HepG2 (cell line): ENCODE data around the gene KRT2. TPM values are rescaled to one million over a fixed set of nuclear protein-coding genes. Genes with fewer than 3 reads are reported as not detected.

Experiments used
- ATAC-seq: fragments of 200-7000 bp; cut with Tn5 transposase; 3 replicates; pipeline ENCODE4 v1.9.1; 2020; ENCODE audit warnings: mild to moderate bottlenecking, moderate library complexity
- BruUV-seq: library from RNA; stranded (reverse); fragments of 400-500 nt; replicated peaks from 2 replicates; lab custom pipeline; 2021; lab: Mats Ljungman, UMichigan
- CTCF ChIA-PET: fragments of 300-600 bp; formaldehyde crosslinking; extraction: SDS; loops from one replicate; lab custom pipeline; 2021; ENCODE audit warnings: low total read pairs, inconsistent platforms, low intra/inter-chr PET ratio; lab: Yijun Ruan, JAX
- POLR2A ChIA-PET: fragments of 350-600 bp; sonication (Branson Sonifier 250); formaldehyde crosslinking; loops from one replicate; lab custom pipeline; 2020; ENCODE audit warnings: antibody characterized with exemption, inconsistent platforms; lab: Yijun Ruan, JAX
- DNase-seq: peaks from one replicate; pipeline ENCODE4 v3.0.0-alpha.2; 2015; ENCODE audit warnings: low spot score
- FAIRE-seq: peaks from 3 replicates; lab custom pipeline; 2011; peaks lifted over from hg19 to GRCh38; lab: Jason Lieb, UNC
- H2AFZ ChIP-seq: one replicate; pipeline ENCODE4 v1.6.1; 2011; ENCODE audit warnings: low read length, inconsistent platforms
- H3K27ac ChIP-seq: fragments of 300-600 bp; 3 replicates; pipeline ENCODE4 v1.8.0; 2011; ENCODE audit warnings: mixed run types, mild to moderate bottlenecking, mixed read lengths, low read length, inconsistent platforms; ENCODE audit not compliant: insufficient read depth; ENCODE audit errors: extremely low read length
- H3K27me3 ChIP-seq, 2 experiments: fragments of 200-600 bp in 1 of 2; 2 replicates in 1 of 2; 3 replicates in 1 of 2; pipeline versions ENCODE4 v1.6.0 to v1.8.0; 2011; ENCODE audit warnings: low read length in 2 of 2, mild to moderate bottlenecking in 2 of 2, moderate library complexity in 2 of 2, inconsistent platforms in 1 of 2; ENCODE audit not compliant: insufficient read depth in 2 of 2, control insufficient read depth in 1 of 2
- H3K36me3 ChIP-seq, 2 experiments: fragments of 200-600 bp in 1 of 2; replicated peaks in 1 of 2; 2 replicates in 1 of 2; 3 replicates in 1 of 2; pipeline versions ENCODE4 v1.5.1 to v1.8.0; 2011; ENCODE audit warnings: low read length in 2 of 2, inconsistent platforms in 1 of 2; ENCODE audit not compliant: insufficient read depth in 2 of 2, control insufficient read depth in 1 of 2
- H3K4me1 ChIP-seq: 2 replicates; pipeline ENCODE4 v1.5.1; 2012; ENCODE audit warnings: low read length, inconsistent platforms; ENCODE audit not compliant: insufficient read depth
- H3K4me2 ChIP-seq: 2 replicates; pipeline ENCODE4 v1.6.0; 2011; ENCODE audit warnings: low read depth, low read length, inconsistent platforms
- H3K4me3 ChIP-seq, 3 experiments: fragments of 200-600 bp in 1 of 3; sonication (generic), shearing (Covaris generic) in 1 of 3; replicated peaks in 1 of 3; 2 replicates each; pipeline ENCODE4 v1.5.1; 2011 to 2016; ENCODE audit warnings: low read length in 3 of 3, inconsistent platforms in 2 of 3, low read depth in 2 of 3, mild to moderate bottlenecking in 2 of 3, control low read depth in 1 of 3, mixed read lengths in 1 of 3; ENCODE audit not compliant: insufficient read depth in 1 of 3
- H3K79me2 ChIP-seq: one replicate; pipeline ENCODE4 v1.6.1; 2011; ENCODE audit warnings: low read length, inconsistent platforms; ENCODE audit not compliant: insufficient read depth
- H3K9ac ChIP-seq: 2 replicates; pipeline ENCODE4 v1.6.0; 2011; ENCODE audit warnings: mild to moderate bottlenecking, low read depth, low read length, inconsistent platforms; ENCODE audit not compliant: insufficient read depth
- H3K9me3 ChIP-seq: 2 replicates; pipeline ENCODE4 v1.5.1; 2012; ENCODE audit warnings: mild to moderate bottlenecking, low read length
- H4K20me1 ChIP-seq: 2 replicates; pipeline ENCODE4 v1.6.0; 2011; ENCODE audit warnings: inconsistent platforms, mild to moderate bottlenecking, low read length, moderate library complexity; ENCODE audit not compliant: insufficient read depth
- ATF1 ChIP-seq: IDR thresholded peaks from 2 replicates; pipeline ENCODE4 v1.6.1; 2016; ENCODE audit warnings: mild to moderate bottlenecking, control low read depth
- ATF7 ChIP-seq, 2 experiments: fragments of 450-650 bp in 1 of 2; sonication (generic) in 1 of 2; formaldehyde crosslinking in 1 of 2; IDR thresholded peaks; 2 replicates each; pipeline versions ENCODE4 v1.4.0 to v1.6.1; 2016 to 2020; ENCODE audit warnings: antibody characterized with exemption in 1 of 2, mild to moderate bottlenecking in 1 of 2, missing genetic modification reagents in 1 of 2
- GPN1 ChIP-seq: sonication (generic); formaldehyde crosslinking; IDR thresholded peaks from 2 replicates; pipeline ENCODE4 v1.5.1; 2020; ENCODE audit warnings: missing genetic modification reagents, borderline replicate concordance
- JARID2 ChIP-seq: sonication (generic); formaldehyde crosslinking; IDR thresholded peaks from 2 replicates; pipeline ENCODE4 v1.8.1; 2023; ENCODE audit warnings: missing genetic modification reagents, inconsistent platforms; ENCODE audit not compliant: insufficient replicate concordance
- NFIB ChIP-seq: sonication (generic); formaldehyde crosslinking; IDR thresholded peaks from 2 replicates; pipeline ENCODE4 v1.9.0; 2021; ENCODE audit warnings: missing genetic modification reagents, mild to moderate bottlenecking, borderline replicate concordance
- RFXANK ChIP-seq: IDR thresholded peaks from 2 replicates; pipeline ENCODE4 v1.6.1; 2016
- SIX1 ChIP-seq: sonication (generic); formaldehyde crosslinking; IDR thresholded peaks from 2 replicates; pipeline ENCODE4 v1.4.0; 2020; ENCODE audit warnings: missing genetic modification reagents, borderline replicate concordance
- TARDBP ChIP-seq: sonication (generic); formaldehyde crosslinking; IDR thresholded peaks from 2 replicates; pipeline ENCODE4 v1.8.0; 2022; ENCODE audit warnings: mild to moderate bottlenecking, missing genetic modification reagents
- THAP11 ChIP-seq: IDR thresholded peaks from 2 replicates; pipeline ENCODE4 v1.6.1; 2016; ENCODE audit warnings: missing biosample characterization, missing genetic modification reagents
- ZFP37 ChIP-seq: sonication (generic); formaldehyde crosslinking; IDR thresholded peaks from 2 replicates; pipeline ENCODE4 v1.4.0; 2020; ENCODE audit warnings: missing genetic modification reagents, borderline replicate concordance
- ZKSCAN8 ChIP-seq: IDR thresholded peaks from 2 replicates; pipeline ENCODE4 v1.6.1; 2016; ENCODE audit warnings: borderline replicate concordance, missing genetic modification reagents, missing compliant biosample characterization
- ZNF160 ChIP-seq: sonication (generic); formaldehyde crosslinking; IDR thresholded peaks from 2 replicates; pipeline ENCODE4 v1.8.0; 2022; ENCODE audit warnings: mild to moderate bottlenecking, inconsistent platforms, missing genetic modification reagents
- ZNF644 ChIP-seq: IDR thresholded peaks from 2 replicates; pipeline ENCODE4 v1.6.1; 2016; ENCODE audit warnings: low read depth
- ZNF816 ChIP-seq: sonication (generic); formaldehyde crosslinking; IDR thresholded peaks from 2 replicates; pipeline ENCODE4 v1.8.0; 2022; ENCODE audit warnings: missing genetic modification reagents, mild to moderate bottlenecking, borderline replicate concordance
- WGBS: methylation state at CpG from one replicate; pipeline ENCODE4 v1.1.6; 2017; ENCODE audit warnings: low lambda C conversion rate; 5-methylcytosine and 5-hydroxymethylcytosine counted together
- in situ Hi-C: cut with HindIII; loops from 2 replicates; pipeline ENCODE4 v1.10.0; 2017; ENCODE audit warnings: low pct_unique_long_range_greater_than_20kb; ENCODE audit not compliant: extremely low pct_ligation_motif_present
- intact Hi-C: fragments of 100-400 bp; cut with micrococcal nuclease; formaldehyde crosslinking; loops from one replicate; pipeline ENCODE4 v1.10.0; 2022; ENCODE audit not compliant: unreplicated experiment
- polyA plus RNA-seq, 8 experiments: library from polyadenylated mRNA; depleted of rRNA in 3 of 8; stranded (reverse) in 7 of 8; unstranded in 1 of 8; fragments of >200 nt; fragmentation: Illumina TruSeq in 4 of 8; extraction: Trizol in 4 of 8; gene quantifications; 2 replicates each; pipeline versions ENCODE4 v1.2.1 to v1.2.3, GENCODE V29; 2011 to 2016; ENCODE audit warnings: low read depth in 4 of 8, missing spikeins in 1 of 8, mixed read lengths in 1 of 8; ENCODE audit not compliant: insufficient read depth in 1 of 8
- total RNA-seq, 5 experiments: library from RNA; depleted of rRNA; stranded (reverse); fragments of >200 nt; fragmentation: Illumina TruSeq; extraction: Trizol; gene quantifications; 2 replicates each; pipeline ENCODE4 v1.2.3, GENCODE V29; 2016; ENCODE audit warnings: low read depth in 1 of 5
- TF ChIP-seq, protein P1 (sequence below): IDR thresholded peaks from 2 replicates; pipeline ENCODE4 v1.6.1; 2016; ENCODE audit warnings: low read depth, borderline replicate concordance
- TF ChIP-seq, protein P2 (sequence below): sonication (generic); formaldehyde crosslinking; IDR thresholded peaks from 2 replicates; pipeline ENCODE4 v1.4.0; 2020; ENCODE audit warnings: low read depth, missing genetic modification reagents

The KRT2 gene
- total and polyA plus RNA-seq, 2 of the 13 experiments (the other 11 are each of a cell fraction or from before 2014, with no cell fraction given), result not detected

DNA sequence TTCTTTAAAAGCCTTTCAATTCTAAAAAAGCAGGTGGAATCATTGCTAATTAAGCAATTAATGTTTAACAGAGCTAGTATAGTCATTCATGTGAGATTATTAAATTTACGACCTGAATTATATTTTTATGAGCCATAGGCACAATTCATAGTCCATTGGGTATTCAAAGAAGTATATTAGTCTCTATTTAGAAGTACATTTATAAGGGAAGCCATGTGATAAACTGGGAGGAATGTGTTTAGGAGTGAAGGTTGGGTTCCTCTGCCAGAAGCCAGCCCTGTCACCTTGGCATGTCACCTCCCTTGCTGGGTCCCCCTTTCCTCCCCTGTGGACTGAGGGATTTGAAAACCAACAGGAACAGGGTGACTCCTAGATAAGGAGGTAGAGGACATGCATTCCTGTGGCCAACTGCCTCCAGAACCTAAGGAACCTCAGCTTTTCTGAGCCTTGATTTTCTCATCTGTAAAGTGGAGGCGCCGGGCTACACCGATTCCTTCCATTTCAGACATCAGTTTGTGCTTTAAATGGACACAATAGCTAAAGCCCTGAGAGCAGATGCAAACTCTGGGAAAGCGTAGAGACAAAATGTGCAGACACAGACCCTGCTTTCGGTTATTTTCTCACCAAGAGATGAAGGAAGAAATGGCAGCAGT lies 5.4 kb upstream of the KRT2 start:
- intact Hi-C loops, result no loop called here
- H4K20me1 ChIP-seq, result no peaks in the 10 kb centered on the region
- no peak overlapping the region for H2AFZ ChIP-seq
- no peak for DNase-seq
- WGBS, result 8% methylated on average over 6 of the region's 6 CpGs
- H3K4me1 ChIP-seq, result no peaks in the 10 kb centered on the region
- CTCF ChIA-PET, result no interaction called here
- H3K27me3 ChIP-seq, result peaks cover 5 to 34% of the 10 kb centered on the region in 2 experiments; a peak in 4 of 5 replicates
- FAIRE-seq, result no peak
- BruUV-seq, result no TSS peak
- no peak overlapping the region for H3K9ac ChIP-seq
- POLR2A ChIA-PET, result no interaction called here
- TF ChIP-seq, protein P1, sequence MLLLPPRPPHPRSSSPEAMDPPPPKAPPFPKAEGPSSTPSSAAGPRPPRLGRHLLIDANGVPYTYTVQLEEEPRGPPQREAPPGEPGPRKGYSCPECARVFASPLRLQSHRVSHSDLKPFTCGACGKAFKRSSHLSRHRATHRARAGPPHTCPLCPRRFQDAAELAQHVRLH (CRISPR knock-in tag), result no peak
- no peak for TF ChIP-seq ZFP37 (CRISPR knock-in tag)
- TF ChIP-seq ATF7 (IDR thresholded peaks at IDR 0.05), result no peak
- no peak for TF ChIP-seq ATF7 (CRISPR knock-in tag; IDR thresholded peaks at IDR 0.05)
- TF ChIP-seq ZKSCAN8 (CRISPR knock-in tag), result no peak
- no peak for TF ChIP-seq JARID2 (CRISPR knock-in tag)
- TF ChIP-seq THAP11 (CRISPR knock-in tag), result no peak
- no peak for TF ChIP-seq RFXANK (CRISPR knock-in tag)
- H3K4me2 ChIP-seq, result no peak overlapping the region
- H3K79me2 ChIP-seq, result no peaks in the 10 kb centered on the region
- H3K4me3 ChIP-seq, result no peak overlapping the region
- no peaks in the 10 kb centered on the region for H3K9me3 ChIP-seq
- no peaks in the 10 kb centered on the region for H3K36me3 ChIP-seq
- in situ Hi-C loops, result no loop called here
- ATAC-seq, result no peak
- no peak overlapping the region for H3K27ac ChIP-seq

DNA sequence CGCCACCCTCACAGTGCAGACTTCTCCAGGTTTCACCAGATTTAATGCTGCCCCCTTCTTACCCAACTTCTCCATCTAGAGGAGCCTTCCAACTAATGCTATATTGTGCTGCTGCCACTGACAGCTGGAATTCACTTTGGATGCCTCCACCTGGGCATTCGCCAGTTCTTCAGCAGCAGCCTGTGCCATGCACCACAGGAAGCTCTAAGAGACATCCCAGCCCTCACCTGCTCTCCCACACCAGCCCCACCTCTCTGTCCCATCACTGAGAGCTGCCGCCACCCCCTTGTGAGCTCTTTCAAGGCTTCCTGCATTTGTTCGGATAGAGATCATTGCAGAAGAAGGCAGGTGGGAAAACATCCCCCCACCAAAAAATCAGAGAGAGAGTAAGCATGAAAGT lies 4.6 kb upstream of the KRT2 start:
- ATAC-seq (no peak), DNase-seq (no peak), FAIRE-seq (no peak)
- Histone ChIP-seq H2AFZ (no peak overlapping the region), H3K27ac (no peak overlapping the region), H3K9me3 (no peaks in the 10 kb centered on the region), H3K79me2 (no peaks in the 10 kb centered on the region), H3K4me1 (no peaks in the 10 kb centered on the region), H3K4me3 (no peak overlapping the region), H3K9ac (no peak overlapping the region), H3K36me3 (no peaks in the 10 kb centered on the region), H3K4me2 (no peak overlapping the region), H3K27me3 (peaks cover 5 to 29% of the 10 kb centered on the region in 2 experiments; a peak in 4 of 5 replicates), H4K20me1 (no peaks in the 10 kb centered on the region)
- BruUV-seq, result no TSS peak
- POLR2A ChIA-PET, result no interaction called here
- intact Hi-C loops, result no loop called here
- in situ Hi-C loops, result no loop called here
- WGBS, result 11% methylated on average over 4 of the region's 4 CpGs
- CTCF ChIA-PET, result no interaction called here
- TF ChIP-seq, protein P2, sequence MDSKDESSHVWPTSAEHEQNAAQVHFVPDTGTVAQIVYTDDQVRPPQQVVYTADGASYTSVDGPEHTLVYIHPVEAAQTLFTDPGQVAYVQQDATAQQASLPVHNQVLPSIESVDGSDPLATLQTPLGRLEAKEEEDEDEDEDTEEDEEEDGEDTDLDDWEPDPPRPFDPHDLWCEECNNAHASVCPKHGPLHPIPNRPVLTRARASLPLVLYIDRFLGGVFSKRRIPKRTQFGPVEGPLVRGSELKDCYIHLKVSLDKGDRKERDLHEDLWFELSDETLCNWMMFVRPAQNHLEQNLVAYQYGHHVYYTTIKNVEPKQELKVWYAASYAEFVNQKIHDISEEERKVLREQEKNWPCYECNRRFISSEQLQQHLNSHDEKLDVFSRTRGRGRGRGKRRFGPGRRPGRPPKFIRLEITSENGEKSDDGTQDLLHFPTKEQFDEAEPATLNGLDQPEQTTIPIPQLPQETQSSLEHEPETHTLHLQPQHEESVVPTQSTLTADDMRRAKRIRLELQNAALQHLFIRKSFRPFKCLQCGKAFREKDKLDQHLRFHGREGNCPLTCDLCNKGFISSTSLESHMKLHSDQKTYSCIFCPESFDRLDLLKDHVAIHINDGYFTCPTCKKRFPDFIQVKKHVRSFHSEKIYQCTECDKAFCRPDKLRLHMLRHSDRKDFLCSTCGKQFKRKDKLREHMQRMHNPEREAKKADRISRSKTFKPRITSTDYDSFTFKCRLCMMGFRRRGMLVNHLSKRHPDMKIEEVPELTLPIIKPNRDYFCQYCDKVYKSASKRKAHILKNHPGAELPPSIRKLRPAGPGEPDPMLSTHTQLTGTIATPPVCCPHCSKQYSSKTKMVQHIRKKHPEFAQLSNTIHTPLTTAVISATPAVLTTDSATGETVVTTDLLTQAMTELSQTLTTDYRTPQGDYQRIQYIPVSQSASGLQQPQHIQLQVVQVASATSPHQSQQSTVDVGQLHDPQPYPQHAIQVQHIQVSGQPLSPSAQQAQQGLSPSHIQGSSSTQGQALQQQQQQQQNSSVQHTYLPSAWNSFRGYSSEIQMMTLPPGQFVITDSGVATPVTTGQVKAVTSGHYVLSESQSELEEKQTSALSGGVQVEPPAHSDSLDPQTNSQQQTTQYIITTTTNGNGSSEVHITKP (CRISPR knock-in tag), result no peak
- no peak for TF ChIP-seq SIX1 (CRISPR knock-in tag)
- TF ChIP-seq ZNF816, result no peak
- TF ChIP-seq GPN1 (CRISPR knock-in tag), result no peak
- no peak for TF ChIP-seq TARDBP
- TF ChIP-seq NFIB (CRISPR knock-in tag), result no peak
- no peak for TF ChIP-seq ATF1
- no peak for TF ChIP-seq ZNF644 (CRISPR knock-in tag)
- TF ChIP-seq ZNF160 (CRISPR knock-in tag), result no peak
